HepG2 (cell line): ENCODE results near the gene ABCC12. TPM values are rescaled to one million over a fixed set of nuclear protein-coding genes. Genes with fewer than 3 reads are reported as not detected.

Experiments used
- ARID4A ChIP-seq: sonication (generic); formaldehyde crosslinking; IDR thresholded peaks from 2 replicates; pipeline ENCODE4 v1.5.0; 2020; ENCODE audit warnings: mild to moderate bottlenecking, missing genetic modification reagents, borderline replicate concordance
- ELF4 ChIP-seq: sonication (generic); formaldehyde crosslinking; IDR thresholded peaks from 2 replicates; pipeline ENCODE4 v1.5.0; 2020; ENCODE audit warnings: missing genetic modification reagents, mild to moderate bottlenecking, moderate library complexity, borderline replicate concordance
- FIP1L1 ChIP-seq: fragments of 200-400 bp; formaldehyde crosslinking; IDR thresholded peaks from 2 replicates; pipeline ENCODE4 v1.6.1; 2018; ENCODE audit warnings: low read depth, mild to moderate bottlenecking, low read length, moderate library complexity, borderline replicate concordance; ENCODE audit not compliant: insufficient read depth
- HIC2 ChIP-seq: sonication (generic); formaldehyde crosslinking; IDR thresholded peaks from 2 replicates; pipeline ENCODE4 v1.9.0; 2022; ENCODE audit warnings: low read depth, missing genetic modification reagents
- MLXIP ChIP-seq: sonication (generic); formaldehyde crosslinking; IDR thresholded peaks from 2 replicates; pipeline ENCODE4 v1.9.0; 2021; ENCODE audit warnings: missing genetic modification reagents, borderline replicate concordance
- NBN ChIP-seq: fragments of 450-650 bp; conservative IDR thresholded peaks from 2 replicates; pipeline ENCODE4 v1.6.1; 2017
- NR2C2 ChIP-seq: sonication (generic); formaldehyde crosslinking; IDR thresholded peaks from 2 replicates; pipeline ENCODE4 v1.4.0; 2020; ENCODE audit warnings: missing genetic modification reagents, mild to moderate bottlenecking, moderate library complexity, borderline replicate concordance
- PRDM4 ChIP-seq: sonication (generic); formaldehyde crosslinking; IDR thresholded peaks from 2 replicates; pipeline ENCODE4 v1.9.0; 2021; ENCODE audit warnings: missing genetic modification reagents, borderline replicate concordance
- RARA ChIP-seq: IDR thresholded peaks from 2 replicates; pipeline ENCODE4 v1.6.1; 2016; ENCODE audit warnings: missing genetic modification reagents, missing compliant biosample characterization
- STAT5B ChIP-seq: sonication (generic); formaldehyde crosslinking; IDR thresholded peaks from 2 replicates; pipeline ENCODE4 v1.4.0; 2020; ENCODE audit warnings: missing genetic modification reagents
- THAP7 ChIP-seq: sonication (generic); formaldehyde crosslinking; IDR thresholded peaks from 2 replicates; pipeline ENCODE4 v1.8.1; 2023; ENCODE audit warnings: mild to moderate bottlenecking, missing genetic modification reagents
- ZNF24 ChIP-seq: fragments of 450-650 bp; IDR thresholded peaks from 2 replicates; pipeline ENCODE4 v1.6.1; 2017; ENCODE audit warnings: antibody characterized with exemption, mild to moderate bottlenecking
- ZNF552 ChIP-seq: sonication (generic); formaldehyde crosslinking; IDR thresholded peaks from 2 replicates; pipeline ENCODE4 v1.9.0; 2022; ENCODE audit warnings: missing genetic modification reagents, mild to moderate bottlenecking, borderline replicate concordance
- ZNF703 ChIP-seq: sonication (generic); formaldehyde crosslinking; IDR thresholded peaks from 2 replicates; pipeline ENCODE4 v1.5.1; 2020; ENCODE audit warnings: missing genetic modification reagents, mild to moderate bottlenecking, moderate library complexity, borderline replicate concordance
- polyA plus RNA-seq, 8 experiments: library from polyadenylated mRNA; depleted of rRNA in 3 of 8; stranded (reverse) in 7 of 8; unstranded in 1 of 8; fragments of >200 nt; fragmentation: Illumina TruSeq in 4 of 8; extraction: Trizol in 4 of 8; gene quantifications; 2 replicates each; pipeline versions ENCODE4 v1.2.1 to v1.2.3, GENCODE V29; 2011 to 2016; ENCODE audit warnings: low read depth in 4 of 8, missing spikeins in 1 of 8, mixed read lengths in 1 of 8; ENCODE audit not compliant: insufficient read depth in 1 of 8
- total RNA-seq, 5 experiments: library from RNA; depleted of rRNA; stranded (reverse); fragments of >200 nt; fragmentation: Illumina TruSeq; extraction: Trizol; gene quantifications; 2 replicates each; pipeline ENCODE4 v1.2.3, GENCODE V29; 2016; ENCODE audit warnings: low read depth in 1 of 5

The ABCC12 gene
- total and polyA plus RNA-seq, 2 of the 13 experiments (the other 11 are each of a cell fraction or from before 2014, with no cell fraction given) = not detected

GRCh38 chr16:48203974-48204824 lies 48.4 kb upstream of the ABCC12 start (continued):
- TF ChIP-seq MLXIP (CRISPR knock-in tag) (no peak), NBN (no peak), ZNF552 (CRISPR knock-in tag) (peak; percentile 63; the same call in 1 of the 2 replicates), THAP7 (CRISPR knock-in tag) (peak; percentile 73; the same call in 1 of the 2 replicates), NR2C2 (CRISPR knock-in tag) (peak; percentile 78), HIC2 (CRISPR knock-in tag) (peak; percentile 67; the same call in 1 of the 2 replicates), ZNF703 (CRISPR knock-in tag) (peak; percentile 53; the same call in 1 of the 2 replicates), RARA (CRISPR knock-in tag) (peak; percentile 91), ELF4 (CRISPR knock-in tag) (no peak), ARID4A (CRISPR knock-in tag) (peak; percentile 87; the same call in 1 of the 2 replicates), ZNF24 (peak; percentile 35; the same call in 1 of the 2 replicates), FIP1L1 (no peak), STAT5B (CRISPR knock-in tag) (0 out of 2 replicates have a peak, but pooled peaks have one; percentile 37), PRDM4 (CRISPR knock-in tag) (no peak)
